GM21737 (cell line): Measurements from ENCODE around the gene GALNT10.

ENCODE experiments used
- ATAC-seq: cut with Tn5 transposase; IDR thresholded peaks from one replicate; pipeline ENCODE4 v1.9.1; 2021; ENCODE audit warnings: mild to moderate bottlenecking, moderate library complexity; ENCODE audit not compliant: unreplicated experiment

The GALNT10 gene

DNA sequence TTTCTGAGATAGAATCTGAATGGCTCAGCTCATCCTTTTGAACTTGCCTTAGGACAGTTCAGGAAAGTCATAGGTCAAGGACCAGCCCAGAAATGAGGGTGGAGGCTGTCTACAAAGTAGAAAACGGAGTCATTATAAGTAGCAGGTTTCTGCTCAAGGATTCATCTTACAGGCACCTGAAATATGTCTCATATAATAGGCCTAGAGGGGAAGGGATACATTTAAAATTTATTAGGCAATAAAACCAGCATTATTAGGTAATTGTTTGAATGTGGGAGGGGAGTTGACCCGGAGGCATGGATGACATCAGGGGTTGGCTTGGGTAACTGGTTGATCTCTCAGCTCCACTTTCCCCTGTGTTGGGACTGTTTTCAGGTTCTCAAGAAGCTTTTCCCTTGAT lies 11.9 kb upstream of the GALNT10 start:
- no peak for ATAC-seq

DNA sequence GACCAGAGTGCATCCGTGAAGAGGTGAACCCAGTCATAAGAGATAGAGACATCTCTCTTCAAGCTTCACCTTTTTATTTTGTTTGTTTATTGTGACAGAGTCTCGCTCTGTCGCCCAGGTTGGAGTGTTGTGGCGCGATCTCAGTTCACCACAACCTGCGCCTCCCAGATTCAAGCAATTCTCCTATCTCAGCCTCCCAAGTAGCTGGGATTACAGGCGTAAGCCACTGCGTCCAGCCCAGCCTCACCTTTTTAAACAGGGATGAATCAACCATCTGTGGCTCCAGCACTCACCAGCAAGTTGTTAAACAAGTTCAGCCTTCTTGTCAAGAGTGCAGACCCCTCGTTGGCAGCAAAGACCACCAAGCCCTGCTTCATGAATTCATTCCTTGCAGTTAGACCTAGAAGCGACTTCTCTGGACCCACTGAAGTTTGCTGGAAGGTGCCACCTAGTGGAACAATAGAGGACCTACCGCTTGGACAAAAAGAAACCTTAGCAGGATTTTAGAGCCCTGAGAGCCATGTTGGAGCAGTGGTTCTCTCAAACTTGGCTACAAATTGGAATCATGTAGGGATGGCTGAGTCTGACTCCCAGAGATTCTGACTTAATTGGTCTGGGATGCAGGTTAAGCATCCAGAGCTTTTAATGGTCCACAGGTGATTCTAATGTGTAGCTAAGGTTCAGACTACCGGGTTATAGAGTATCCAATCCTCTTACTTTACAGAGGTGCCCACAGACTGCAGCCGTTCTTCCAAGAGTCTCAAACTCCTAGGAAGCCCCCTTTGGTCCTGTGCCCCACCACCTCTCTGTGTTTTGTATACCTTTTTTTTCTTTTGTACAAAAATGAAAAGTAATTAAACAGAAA lies 10.5 kb upstream of the GALNT10 start:
- ATAC-seq: peak; percentile 83

DNA sequence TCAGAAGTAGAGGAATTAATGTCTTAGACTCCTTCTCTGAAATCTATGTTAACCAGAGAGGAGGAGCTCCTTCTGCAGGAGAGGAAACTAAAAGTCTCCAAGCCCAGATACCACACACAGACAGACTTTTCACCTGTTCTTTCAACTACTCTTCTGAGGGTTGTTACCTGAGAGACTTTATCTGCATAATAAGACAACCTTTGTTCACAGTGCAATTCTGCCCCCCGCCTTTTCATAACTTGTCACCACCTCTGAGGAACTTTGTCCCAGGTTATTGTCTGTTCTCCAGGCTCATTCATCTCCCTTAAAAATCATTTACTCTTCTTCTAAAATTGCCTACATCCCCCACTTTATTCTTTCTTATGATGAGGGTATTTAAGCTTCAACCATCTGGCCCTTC lies 9.4 kb upstream of the GALNT10 start:
- no peak for ATAC-seq

DNA sequence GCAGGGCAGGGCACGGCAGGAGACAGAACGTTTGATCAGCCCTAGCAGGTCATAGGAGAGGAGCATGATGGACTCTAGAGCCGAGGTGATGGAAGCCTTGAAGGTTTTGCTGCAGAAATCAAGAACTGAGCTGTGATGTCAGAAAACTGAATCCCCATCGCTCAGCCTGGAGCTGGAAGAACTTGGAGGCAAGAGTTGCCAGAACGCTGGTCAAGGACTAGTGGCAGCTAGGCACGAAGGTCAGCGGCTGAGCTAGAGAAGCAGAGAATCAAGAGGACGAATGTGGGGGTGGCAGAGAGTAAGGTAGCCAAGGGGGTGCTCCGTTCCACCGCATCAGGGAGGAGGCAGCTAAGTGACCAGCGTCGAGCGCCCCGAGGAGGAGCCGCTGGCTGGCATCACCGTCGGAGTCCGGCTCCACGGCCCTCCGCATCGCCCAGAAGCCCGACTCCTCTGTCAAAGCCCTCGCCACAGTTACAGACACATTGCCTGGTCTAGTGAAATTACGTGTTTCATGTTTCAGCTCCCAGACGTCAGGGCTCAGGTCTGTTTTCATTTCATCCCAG lies 1.2 kb upstream of the GALNT10 start:
- ATAC-seq: peak; percentile 5

DNA sequence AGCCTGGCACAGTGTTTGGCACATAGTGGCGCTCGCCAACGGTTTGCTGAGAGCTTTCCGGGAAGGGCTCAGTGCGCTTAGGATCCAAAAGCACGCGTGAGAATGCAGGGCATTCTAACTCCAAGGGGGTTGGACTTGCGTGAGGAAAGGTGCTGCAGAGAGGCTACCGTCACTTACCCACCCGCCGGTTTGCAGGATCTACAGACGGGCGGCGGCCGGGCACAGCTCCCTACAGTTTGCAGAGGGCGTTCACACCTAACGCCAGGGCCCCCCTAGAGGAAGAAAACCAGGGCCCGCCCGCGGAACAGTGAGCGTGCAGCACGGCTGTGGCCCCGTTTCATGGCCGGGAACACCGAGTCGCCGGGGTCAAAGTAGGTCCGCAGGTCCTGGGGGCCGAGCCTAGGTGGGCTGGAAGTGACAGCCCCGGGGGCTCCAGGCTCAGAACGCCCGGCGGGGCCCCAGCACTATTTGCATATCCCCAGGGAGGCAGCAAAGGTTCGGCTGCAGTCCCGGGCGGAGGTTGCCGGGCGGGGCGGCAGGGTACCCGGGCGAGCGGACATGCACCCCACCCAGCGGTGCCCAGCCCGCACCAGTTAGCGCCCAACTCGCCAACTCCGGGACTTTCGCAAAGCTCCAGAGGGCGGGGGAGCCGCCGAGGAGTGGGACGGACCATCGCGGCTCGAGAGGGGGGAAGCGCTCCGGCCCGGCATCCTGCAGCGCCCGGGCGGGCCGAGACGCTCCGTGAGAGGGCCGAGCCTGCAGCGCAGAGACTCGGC lies 526 bp upstream of the GALNT10 start:
- peak; percentile 74 for ATAC-seq

DNA sequence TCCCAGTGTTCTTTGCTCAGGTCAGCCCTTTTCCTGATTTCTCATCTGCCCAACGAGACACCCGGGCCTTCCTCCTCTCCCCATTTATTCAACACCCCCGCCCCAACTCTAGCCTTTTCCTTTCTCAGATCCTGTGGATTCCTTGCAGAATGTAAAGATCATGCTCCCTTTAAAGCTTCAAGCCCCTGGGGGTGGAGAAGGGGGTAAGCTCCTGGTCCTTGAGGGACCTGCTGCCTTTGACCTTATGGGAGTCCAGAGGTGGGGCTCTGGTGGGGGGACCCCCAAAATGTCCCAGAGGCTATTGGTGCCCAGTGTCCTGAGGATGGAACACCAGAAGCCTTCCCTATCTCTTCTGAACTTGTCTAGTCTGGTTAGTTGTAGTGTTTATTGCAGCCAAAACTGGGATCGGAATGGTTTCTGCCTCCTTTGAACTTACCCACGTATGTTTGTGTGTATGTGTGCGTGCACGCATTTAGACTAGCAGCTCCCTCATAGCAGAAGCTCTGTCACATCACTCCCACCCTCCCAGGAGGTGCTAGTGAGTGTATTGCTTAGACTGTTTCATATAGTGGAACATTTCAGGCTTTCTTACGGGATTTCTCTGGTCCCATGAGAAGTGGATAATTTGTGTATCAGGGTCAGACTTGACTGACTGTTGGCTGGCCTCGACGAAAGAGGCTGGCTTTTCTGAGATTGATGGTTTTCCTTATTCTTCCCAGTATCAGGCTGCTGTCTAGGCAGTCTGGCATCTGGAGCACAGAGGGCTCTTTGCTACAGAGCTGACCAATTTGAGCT lies 1.1 kb downstream of the GALNT10 start:
- no peak for ATAC-seq

DNA sequence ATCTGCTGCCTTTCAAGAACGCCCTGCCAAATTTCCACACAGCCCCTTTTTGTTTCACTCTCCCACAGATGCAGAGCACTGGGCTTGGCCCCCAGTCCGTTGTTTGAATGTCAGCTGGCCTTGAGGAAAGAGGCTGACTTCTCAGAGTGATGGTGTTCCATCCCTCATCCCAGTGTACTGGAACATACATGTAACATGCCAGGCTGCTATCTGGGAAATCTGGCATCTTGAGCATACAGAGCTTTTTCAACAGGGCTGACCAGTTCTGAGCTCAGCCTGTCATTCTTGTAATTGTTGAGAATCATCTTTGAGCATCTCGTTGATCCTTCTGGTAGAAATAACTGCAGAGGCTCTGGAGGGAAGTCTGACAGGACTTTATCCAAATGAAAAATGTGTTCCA lies 2.8 kb downstream of the GALNT10 start:
- ATAC-seq: no peak

DNA sequence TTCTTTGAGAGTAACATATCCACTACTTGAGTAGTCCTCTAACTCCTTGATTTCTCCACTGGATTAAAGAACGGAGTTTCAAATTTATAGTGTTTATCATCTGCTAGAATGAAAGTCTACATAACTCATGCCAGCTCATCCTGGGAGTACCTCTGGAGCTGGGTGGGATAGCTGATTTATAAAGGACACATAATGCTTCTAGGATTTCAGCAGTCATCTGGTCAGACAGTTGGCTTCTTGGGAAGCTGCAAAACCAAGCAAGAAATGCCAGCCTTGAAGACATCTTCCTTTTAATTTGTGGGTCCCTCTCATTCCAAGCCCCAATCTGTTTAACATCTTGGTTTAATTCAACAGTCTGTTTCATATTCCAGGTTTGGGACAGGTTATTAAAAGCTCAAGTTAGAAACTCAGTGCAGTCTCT lies 3.2 kb downstream of the GALNT10 start:
- no peak for ATAC-seq

DNA sequence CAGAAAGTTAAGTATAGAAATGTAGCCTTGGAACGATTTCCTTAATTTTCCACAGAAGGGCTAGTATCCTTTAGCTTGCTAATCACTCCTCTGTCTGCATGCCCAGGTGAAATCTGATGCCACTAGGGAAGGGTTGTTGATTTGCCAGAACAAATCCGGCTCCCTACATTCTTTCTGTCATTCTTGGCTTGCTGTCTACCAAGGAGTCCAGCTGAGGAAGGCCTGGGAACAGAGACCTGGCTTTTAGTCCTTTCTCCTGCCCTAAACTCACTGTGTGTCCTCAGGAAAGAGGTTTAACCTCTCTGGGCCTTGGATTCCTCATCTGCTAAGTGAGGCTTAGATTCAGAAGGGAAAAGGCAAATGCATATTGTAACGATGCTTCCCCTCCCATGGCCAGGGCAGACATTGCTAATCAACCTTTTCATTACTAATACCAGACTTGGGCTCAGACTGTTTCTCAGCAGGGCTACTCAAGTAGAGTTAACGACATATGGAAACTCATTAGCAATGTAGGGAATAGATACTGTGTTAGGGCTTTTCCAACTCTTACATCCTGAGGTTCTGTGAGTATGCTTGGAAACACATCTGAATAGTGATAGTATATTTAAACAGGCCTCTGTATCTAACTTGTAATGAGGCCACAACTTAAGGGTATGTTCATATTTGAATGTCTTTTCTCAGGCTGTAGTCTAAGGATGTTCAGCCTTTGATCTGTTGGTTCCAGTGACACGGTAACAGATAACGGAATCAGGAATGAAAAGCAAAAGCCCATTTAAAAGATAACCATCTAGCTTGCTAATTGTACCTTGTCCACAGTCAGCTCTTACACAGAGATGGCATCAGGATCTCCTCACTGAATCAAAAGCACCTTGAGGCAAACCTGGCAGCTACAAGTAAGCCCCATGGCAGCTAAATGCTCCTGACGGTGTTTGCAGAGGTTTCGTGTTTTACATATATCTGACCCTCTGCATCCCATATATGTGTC lies 4.1 kb downstream of the GALNT10 start:
- no peak for ATAC-seq

DNA sequence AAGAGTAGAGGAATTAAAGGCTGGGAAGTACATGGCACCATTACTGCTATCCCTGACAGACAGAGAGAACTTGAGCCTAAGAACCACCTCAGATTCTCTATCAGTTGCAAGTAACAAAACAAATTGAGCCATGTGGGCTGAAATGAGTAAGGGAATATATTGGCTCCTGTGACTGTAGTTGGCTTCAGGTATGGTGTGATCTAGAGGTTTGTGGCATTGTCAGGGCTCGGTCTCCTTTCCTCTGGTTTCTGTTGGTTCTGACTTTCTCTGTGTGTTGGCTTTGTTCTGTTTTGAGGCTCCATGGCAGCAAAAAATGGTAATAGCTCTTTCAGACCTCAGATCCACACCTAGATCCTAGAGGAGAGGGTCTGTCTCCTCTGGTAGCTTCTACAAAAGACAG lies 5.7 kb downstream of the GALNT10 start:
- ATAC-seq: no peak

DNA sequence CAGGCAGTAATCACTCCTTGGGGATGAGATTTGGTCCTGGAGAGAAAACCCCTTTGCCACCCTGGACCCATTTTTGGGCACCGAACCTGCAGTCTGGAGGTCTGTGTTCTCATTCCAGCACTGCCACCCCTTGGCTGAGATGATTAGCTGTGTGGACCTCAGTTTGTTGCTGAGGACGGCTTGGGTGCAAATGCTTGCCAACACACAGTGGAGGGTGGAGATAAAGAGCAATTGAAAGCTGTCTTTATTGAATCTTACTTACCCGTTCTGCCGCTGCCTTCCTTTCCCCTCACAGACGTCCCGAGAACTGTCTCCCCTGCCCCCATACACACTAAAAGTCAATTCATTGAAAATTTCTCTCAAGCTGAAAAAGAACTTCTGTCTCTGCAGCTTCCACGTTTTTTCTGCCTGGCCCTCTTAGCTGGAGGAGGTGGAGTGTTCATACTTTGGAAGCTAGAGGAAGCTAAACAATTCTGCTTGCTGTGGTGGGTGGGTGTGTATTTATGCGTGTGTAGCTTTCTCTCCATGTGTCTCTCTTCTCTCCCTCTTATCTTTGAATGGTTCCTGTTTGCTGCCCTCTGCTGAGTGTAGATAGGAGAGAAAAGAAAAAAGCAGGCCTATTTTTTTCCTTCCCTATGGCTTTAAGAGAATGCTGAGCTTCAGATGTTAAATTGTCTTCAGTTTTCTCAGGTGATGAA lies 6.6 kb downstream of the GALNT10 start:
- ATAC-seq: no peak

DNA sequence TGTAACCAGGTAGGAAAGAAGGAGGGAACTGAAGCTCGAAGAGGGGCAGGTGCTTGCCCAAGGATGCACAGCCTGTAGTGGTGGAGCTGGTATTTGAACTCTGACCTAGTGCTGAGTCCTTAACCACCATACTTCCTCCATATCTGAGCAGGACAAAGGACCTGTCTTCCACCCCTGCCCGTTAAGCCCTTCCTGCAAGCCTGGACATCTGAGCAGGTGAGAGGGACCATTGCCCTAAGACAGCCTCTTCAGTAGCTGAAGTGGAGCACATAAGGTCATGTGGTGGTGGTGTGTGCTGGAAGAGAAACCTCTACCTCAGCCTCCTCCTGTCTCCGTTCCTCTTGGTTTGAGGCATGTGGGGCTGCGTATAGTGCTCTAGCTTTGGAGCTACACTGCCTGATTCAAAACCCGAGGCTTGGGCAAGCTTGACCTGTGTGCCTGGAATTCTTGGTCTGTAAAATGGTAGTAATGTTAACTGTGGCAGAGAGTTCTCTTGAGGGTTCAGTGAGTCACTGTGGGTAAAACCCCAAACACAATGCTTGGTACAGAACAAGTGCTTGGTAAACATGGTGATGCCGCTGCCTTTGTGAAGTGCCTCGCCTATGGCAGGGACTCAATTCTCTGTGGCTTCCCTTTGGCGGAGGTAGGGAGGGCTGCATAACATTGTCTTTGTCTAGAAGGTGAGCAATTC lies 7.4 kb downstream of the GALNT10 start:
- no peak for ATAC-seq

DNA sequence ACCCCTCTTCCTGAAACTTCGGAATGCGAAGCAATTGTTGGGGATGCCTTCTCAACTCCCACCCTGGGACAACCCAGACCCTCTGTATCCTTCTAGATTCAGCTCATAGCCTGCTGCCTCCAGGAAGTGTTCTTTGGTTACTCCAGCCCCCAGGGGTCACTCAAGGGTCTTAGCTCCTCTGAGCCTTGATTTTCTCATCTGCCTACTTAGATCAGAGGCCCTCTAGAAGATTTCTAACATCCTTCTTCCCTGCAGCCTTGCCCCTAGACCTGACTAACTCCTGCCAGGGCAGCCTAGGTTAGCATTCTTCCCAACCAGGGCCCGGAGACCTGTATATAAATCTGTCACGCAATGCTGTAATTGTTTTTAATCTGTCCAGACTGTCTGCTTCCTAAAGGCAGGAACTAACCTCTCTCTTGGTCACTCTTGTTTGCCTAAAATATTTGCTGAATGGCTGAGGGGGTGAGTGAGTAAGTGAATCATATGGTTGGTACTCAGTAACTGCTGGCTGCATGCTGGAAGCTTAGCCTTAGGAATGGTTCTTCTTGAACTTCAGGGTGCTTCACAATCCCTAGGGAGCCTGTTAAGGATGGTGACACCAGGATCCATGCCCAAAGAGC lies 8.2 kb downstream of the GALNT10 start:
- no peak for ATAC-seq

DNA sequence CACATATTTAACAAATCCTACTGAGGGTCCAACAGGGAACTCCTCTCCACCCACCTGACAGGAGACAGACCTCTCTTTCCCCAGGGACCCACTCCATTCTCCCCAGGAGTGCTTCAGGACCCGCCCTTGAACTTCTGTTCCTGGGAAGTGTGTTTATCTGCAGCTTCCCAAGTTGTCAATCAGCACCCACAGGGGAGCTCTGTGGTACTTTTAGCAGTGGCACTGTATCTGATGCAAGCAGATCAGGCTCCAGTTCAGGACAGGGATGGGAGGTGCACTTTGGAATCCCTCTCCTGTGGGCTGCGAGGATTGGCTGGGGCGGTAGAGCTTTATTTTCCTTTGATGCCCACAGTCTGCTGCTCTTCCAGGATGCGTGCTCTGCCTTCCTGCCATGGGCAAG lies 8.7 kb downstream of the GALNT10 start:
- no peak for ATAC-seq

DNA sequence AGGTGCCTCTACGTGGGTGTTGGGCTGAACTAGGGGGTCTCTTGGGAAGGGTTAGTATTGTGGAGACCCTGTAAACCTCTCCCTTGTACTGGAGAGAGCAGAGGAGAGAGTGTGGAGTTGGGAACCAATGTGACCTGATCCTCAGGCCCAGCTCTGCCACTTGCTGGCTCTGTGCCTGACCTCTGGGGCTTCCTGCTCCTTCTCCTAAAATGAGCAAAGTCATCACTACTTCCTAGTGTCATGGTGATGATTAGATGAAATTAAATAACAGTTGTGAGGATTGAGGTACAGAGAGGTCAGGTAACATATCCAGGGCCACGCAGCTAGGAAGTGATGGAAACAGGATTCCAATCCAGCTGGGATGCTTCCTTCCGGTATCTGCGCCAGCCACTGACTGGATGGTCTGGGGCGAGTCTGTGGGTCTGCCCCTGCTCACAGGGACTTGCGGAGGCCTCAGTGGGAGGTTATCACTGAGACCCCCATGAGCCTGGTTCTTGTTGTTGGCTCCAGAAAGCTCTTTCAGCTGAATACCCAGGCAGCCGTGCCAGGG lies 9.2 kb downstream of the GALNT10 start:
- ATAC-seq: no peak

DNA sequence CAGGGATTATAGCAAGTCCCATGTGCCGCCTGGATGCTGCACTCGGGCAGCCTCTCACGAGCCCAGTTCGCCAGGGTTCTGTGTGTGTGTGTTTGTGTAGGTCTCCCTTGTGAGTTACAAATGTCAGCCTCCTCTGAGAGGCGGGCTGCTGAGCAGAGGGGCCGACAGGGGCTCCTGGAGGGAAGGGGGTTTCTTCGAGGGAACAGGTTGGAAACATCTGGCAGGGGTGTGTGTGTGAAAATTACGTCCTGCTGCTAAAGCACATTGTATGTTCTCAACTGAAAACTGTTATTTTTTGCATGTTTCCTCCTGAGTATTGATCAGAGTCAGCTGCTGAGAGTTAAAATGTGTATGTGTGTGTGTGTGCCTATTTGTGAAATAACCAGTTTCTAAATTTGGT lies 9.7 kb downstream of the GALNT10 start:
- no peak for ATAC-seq

DNA sequence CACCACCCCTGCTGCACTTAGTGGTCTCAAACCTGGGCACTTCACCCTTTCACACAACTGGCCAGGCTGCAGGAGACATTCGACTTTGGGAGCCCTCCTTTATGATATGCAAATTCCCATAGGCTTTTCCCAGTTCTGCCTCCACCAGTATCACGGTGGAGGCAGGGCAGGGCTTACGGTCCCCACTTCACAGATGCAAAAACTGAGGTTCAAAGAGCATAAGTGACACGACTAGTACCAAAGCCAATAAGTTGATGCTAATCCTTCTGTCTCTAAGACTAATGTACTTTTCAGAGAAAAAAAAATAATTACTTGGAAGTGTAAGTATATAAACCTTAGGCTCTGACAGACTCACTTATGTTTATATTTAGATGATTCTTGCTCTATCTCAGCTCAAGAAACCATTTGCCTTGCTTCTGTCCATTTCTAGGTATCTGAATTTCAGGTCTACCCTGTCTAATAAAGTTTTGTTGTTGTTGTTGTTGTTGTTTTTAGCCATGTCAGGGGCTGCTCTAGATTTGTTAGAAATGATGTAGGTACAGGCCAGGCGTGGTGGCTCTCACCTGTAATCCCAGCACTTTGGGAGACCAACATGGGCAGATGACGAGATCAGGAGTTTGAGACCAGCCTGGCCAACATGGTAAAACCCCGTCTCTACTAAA lies 10.7 kb downstream of the GALNT10 start:
- no peak for ATAC-seq
